Measurements from ENCODE around the gene WLS.

The WLS gene

DNA sequence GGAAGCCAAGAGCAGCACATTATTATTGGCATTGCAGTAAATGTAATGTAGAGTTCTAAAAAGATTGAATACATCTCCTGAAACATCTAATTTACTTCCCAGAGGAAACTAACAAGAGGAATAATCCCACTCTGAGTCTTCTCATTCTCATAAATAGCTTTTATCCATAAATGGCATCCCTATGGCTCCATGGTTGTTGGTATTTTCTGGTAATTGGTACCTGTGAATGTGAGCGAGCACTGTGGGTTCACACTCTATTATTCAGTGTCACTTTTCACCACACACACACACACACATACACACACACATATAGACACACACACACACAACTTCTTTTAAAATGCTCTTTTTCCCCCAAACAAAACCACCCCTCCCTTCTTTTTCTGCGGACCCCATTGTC is 4.7 kb upstream of the WLS start:
- no peak overlapping the region for H3K4me3 ChIP-seq (ENCODE audit: low read depth, low read length)
- TF ChIP-seq CTCF (conservative IDR thresholded peaks at IDR 0.05; ENCODE audit: low read depth, low read length) = no peak
- DNase-seq (ENCODE audit: low read depth) = no peak

GRCh38 chr1:68234094-68234493 is 1.8 kb upstream of the WLS start:
- DNase-seq (ENCODE audit: low read depth) = no peak
- no peak for TF ChIP-seq CTCF (conservative IDR thresholded peaks at IDR 0.05; ENCODE audit: low read depth, low read length)
- no peak overlapping the region for H3K4me3 ChIP-seq (ENCODE audit: low read depth, low read length)

DNA sequence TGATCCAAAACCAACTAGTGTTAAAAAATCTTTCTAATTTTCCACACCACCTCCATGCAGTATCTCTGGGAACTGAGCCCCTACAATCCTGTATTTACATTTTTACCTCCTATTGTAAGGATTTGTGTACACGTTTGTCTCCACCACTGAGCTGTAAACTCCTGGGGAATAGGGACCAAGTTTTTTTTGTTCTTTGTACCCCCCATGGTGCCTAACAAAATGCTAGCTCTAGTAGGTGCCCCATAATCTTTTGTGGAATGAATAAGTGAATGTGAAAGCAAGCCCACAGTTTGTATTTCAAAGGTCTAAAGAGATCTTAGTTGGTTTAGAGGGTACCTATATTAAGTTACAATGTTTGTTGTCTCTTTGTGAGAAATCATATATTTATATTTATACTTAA is 879 bp upstream of the WLS start:
- peak overlapping the region; percentile 79 for H3K4me3 ChIP-seq (ENCODE audit: low read depth, low read length)
- no peak for DNase-seq (ENCODE audit: low read depth)
- no peak for TF ChIP-seq CTCF (conservative IDR thresholded peaks at IDR 0.05; ENCODE audit: low read depth, low read length)

GRCh38 chr1:68231627-68232288 is 565 bp downstream of the WLS start:
- TF ChIP-seq CTCF (conservative IDR thresholded peaks at IDR 0.05; ENCODE audit: low read depth, low read length) = no peak
- DNase-seq (ENCODE audit: low read depth) = peak; percentile 70
- H3K4me3 ChIP-seq (ENCODE audit: low read depth, low read length) = peak overlapping the region; percentile 79

DNA sequence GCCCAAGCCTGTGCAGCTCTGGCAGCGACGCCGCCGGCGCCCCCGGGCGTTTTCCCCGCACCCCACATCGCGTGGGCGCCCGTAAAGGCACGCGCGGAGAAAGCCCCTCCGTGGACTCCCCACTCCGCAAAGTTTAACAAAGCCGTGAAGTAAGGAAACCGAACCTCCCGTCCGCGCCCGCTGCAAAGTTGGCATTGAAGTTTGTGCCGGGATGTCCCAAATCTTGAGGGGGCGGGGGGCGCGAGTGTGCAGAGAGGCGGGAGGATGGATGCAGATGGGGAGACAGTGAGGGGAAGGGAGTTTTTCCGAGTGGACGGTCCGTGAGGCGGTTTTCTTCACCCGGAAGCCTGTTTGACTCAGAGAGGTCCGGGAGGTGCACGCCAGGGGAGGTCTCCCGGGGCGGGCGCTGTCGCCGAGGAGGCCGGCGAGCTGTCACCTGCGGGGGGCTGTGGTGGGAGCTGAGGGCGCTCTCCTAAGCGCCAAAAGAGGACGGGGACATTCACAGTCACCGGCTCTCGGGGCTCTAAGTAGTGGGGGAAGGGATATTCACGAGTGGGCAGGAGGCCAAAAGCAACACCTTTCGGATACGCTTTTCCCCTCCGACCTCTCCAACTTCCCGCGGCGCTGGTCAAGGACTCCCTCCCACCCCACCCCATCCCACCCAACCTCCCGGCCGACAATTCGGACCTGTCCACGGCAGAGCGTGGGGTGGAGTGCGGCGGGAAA is 1.3 kb downstream of the WLS start:
- peak overlapping the region; percentile 79 for H3K4me3 ChIP-seq (ENCODE audit: low read depth, low read length)
- DNase-seq (ENCODE audit: low read depth) = no peak
- TF ChIP-seq CTCF (conservative IDR thresholded peaks at IDR 0.05; ENCODE audit: low read depth, low read length) = no peak

DNA sequence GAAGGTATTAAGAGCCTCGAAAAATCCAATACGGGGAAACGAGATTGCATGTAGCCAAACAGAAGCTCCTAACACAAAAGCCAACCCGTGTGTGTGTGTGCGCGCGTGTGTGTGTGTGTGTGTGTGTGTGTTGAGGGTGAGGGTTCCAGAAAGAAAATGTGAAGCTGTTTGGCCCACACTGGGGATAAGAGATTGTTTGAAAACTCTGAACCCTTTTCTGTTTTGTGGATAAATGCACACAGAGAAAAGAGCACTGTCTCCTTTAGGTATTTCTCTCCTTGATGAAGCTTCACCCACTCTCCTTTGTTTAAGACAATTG is 1.9 kb downstream of the WLS start:
- no peak for TF ChIP-seq CTCF (conservative IDR thresholded peaks at IDR 0.05; ENCODE audit: low read depth, low read length)
- DNase-seq (ENCODE audit: low read depth) = peak; percentile 61
- H3K4me3 ChIP-seq (ENCODE audit: low read depth, low read length) = peak overlapping the region; percentile 79

Measured in choroid plexus epithelial cell (primary cell).